SH-SY5Y (cell line): ENCODE measurements around the gene ZNF521.

Experiments used
- GATA2 ChIP-seq: IDR thresholded peaks from 2 replicates; pipeline ENCODE4 v1.6.1; 2011; ENCODE audit warnings: mild to moderate bottlenecking, low read depth, low read length
- GATA3 ChIP-seq: IDR thresholded peaks from 2 replicates; pipeline ENCODE4 v1.6.1; 2011; ENCODE audit warnings: low read depth, mild to moderate bottlenecking, low read length, moderate library complexity

- TF ChIP-seq GATA2 (no peak), GATA3 (no peak)
Observed at GRCh38 chr18:25167612-25168410, 184.2 kb downstream of the ZNF521 start.
